ENCODE results near the gene KDM3A.
A peak's percentile ranks its signal among the peaks of the same experiment; 100 is the strongest.

KDM3A gene

GRCh38 chr2:86440631-86441391 lies at the start of gene KDM3A:
Gene KDM3A (plus strand): TSS chr2:86441371. CDS start chr2:86442048, 677 bp downstream.
- Histone ChIP-seq H3K9ac (ENCODE audit: low read depth in 1 of 2, low read length in 2 of 2) (peak within 1 kb of the TSS; percentile 84 to 92), H3K27me3 (ENCODE audit: control insufficient read depth in 1 of 2, insufficient read depth in 2 of 2, low read length in 2 of 2) (no peaks in the 10 kb centered on the region), H3K36me3 (ENCODE audit: control insufficient read depth in 1 of 2, insufficient read depth in 2 of 2, low read length in 2 of 2) (peaks cover 0 to 10% of the 10 kb centered on the region in 2 donors), H3K27ac (ENCODE audit: low read depth, low read length) (peak within 1 kb of the TSS; percentile 98), H3K4me1 (ENCODE audit: control insufficient read depth in 1 of 2, insufficient read depth in 2 of 2, low read length in 2 of 2) (peaks cover 23 to 26% of the 10 kb centered on the region in 2 donors), H3K9me3 (ENCODE audit: control insufficient read depth in 1 of 2, low read length in 2 of 2) (peaks cover 8 to 11% of the 10 kb centered on the region in 2 donors), H3K4me3 (ENCODE audit: low read depth in 1 of 2, low read length in 2 of 2) (peak within 1 kb of the TSS; percentile 87 to 91)

- Histone ChIP-seq H3K4me3 (ENCODE audit: low read depth in 1 of 2, low read length in 2 of 2) (no peak overlapping the region), H3K36me3 (ENCODE audit: control insufficient read depth in 1 of 2, insufficient read depth in 2 of 2, low read length in 2 of 2) (no peaks in the 10 kb centered on the region), H3K27me3 (ENCODE audit: control insufficient read depth in 1 of 2, insufficient read depth in 2 of 2, low read length in 2 of 2) (no peaks in the 10 kb centered on the region), H3K9me3 (ENCODE audit: control insufficient read depth in 1 of 2, low read length in 2 of 2) (no peaks in the 10 kb centered on the region), H3K4me1 (ENCODE audit: control insufficient read depth in 1 of 2, insufficient read depth in 2 of 2, low read length in 2 of 2) (peaks cover 18 to 19% of the 10 kb centered on the region in 2 donors), H3K27ac (ENCODE audit: low read depth, low read length) (no peak overlapping the region), H3K9ac (ENCODE audit: low read depth in 1 of 2, low read length in 2 of 2) (no peak overlapping the region)
These were observed 48.2 kb upstream of the KDM3A start for GRCh38 chr2:86392873-86393518.

- no peaks in the 10 kb centered on the region for H3K27me3 ChIP-seq (ENCODE audit: control insufficient read depth in 1 of 2, insufficient read depth in 2 of 2, low read length in 2 of 2)
- H3K4me3 ChIP-seq (ENCODE audit: low read depth in 1 of 2, low read length in 2 of 2): peak overlapping the region; percentile 1 to 50
- no peaks in the 10 kb centered on the region for H3K9me3 ChIP-seq (ENCODE audit: control insufficient read depth in 1 of 2, low read length in 2 of 2)
- no peak overlapping the region for H3K27ac ChIP-seq (ENCODE audit: low read depth, low read length)
- H3K4me1 ChIP-seq (ENCODE audit: control insufficient read depth in 1 of 2, insufficient read depth in 2 of 2, low read length in 2 of 2): peaks cover 18 to 19% of the 10 kb centered on the region in 2 donors
- H3K9ac ChIP-seq (ENCODE audit: low read depth in 1 of 2, low read length in 2 of 2): no peak overlapping the region
- no peaks in the 10 kb centered on the region for H3K36me3 ChIP-seq (ENCODE audit: control insufficient read depth in 1 of 2, insufficient read depth in 2 of 2, low read length in 2 of 2)
These were observed 47.4 kb upstream of the KDM3A start for GRCh38 chr2:86393521-86394491.

- peaks cover 18 to 19% of the 10 kb centered on the region in 2 donors for H3K4me1 ChIP-seq (ENCODE audit: control insufficient read depth in 1 of 2, insufficient read depth in 2 of 2, low read length in 2 of 2)
- no peaks in the 10 kb centered on the region for H3K36me3 ChIP-seq (ENCODE audit: control insufficient read depth in 1 of 2, insufficient read depth in 2 of 2, low read length in 2 of 2)
- no peak overlapping the region for H3K9ac ChIP-seq (ENCODE audit: low read depth in 1 of 2, low read length in 2 of 2)
- no peaks in the 10 kb centered on the region for H3K27me3 ChIP-seq (ENCODE audit: control insufficient read depth in 1 of 2, insufficient read depth in 2 of 2, low read length in 2 of 2)
- H3K9me3 ChIP-seq (ENCODE audit: control insufficient read depth in 1 of 2, low read length in 2 of 2): no peaks in the 10 kb centered on the region
- H3K4me3 ChIP-seq (ENCODE audit: low read depth in 1 of 2, low read length in 2 of 2): peak overlapping the region in 1 of 2 donors; percentile 40
- no peak overlapping the region for H3K27ac ChIP-seq (ENCODE audit: low read depth, low read length)
These were observed 44.8 kb upstream of the KDM3A start for GRCh38 chr2:86396291-86396785.

GRCh38 chr2:86397986-86398385 lies 43.2 kb upstream of the KDM3A start:
- Histone ChIP-seq H3K36me3 (ENCODE audit: control insufficient read depth in 1 of 2, insufficient read depth in 2 of 2, low read length in 2 of 2) (no peaks in the 10 kb centered on the region), H3K9ac (ENCODE audit: low read depth in 1 of 2, low read length in 2 of 2) (no peak overlapping the region), H3K27me3 (ENCODE audit: control insufficient read depth in 1 of 2, insufficient read depth in 2 of 2, low read length in 2 of 2) (no peaks in the 10 kb centered on the region), H3K9me3 (ENCODE audit: control insufficient read depth in 1 of 2, low read length in 2 of 2) (no peaks in the 10 kb centered on the region), H3K4me1 (ENCODE audit: control insufficient read depth in 1 of 2, insufficient read depth in 2 of 2, low read length in 2 of 2) (peaks cover 14% of the 10 kb centered on the region in 2 donors), H3K4me3 (ENCODE audit: low read depth in 1 of 2, low read length in 2 of 2) (no peak overlapping the region), H3K27ac (ENCODE audit: low read depth, low read length) (no peak overlapping the region)

GRCh38 chr2:86398500-86399474 lies 42.4 kb upstream of the KDM3A start:
- H3K27me3 ChIP-seq (ENCODE audit: control insufficient read depth in 1 of 2, insufficient read depth in 2 of 2, low read length in 2 of 2): no peaks in the 10 kb centered on the region
- H3K9ac ChIP-seq (ENCODE audit: low read depth in 1 of 2, low read length in 2 of 2): no peak overlapping the region
- no peak overlapping the region for H3K4me3 ChIP-seq (ENCODE audit: low read depth in 1 of 2, low read length in 2 of 2)
- H3K4me1 ChIP-seq (ENCODE audit: control insufficient read depth in 1 of 2, insufficient read depth in 2 of 2, low read length in 2 of 2): peaks cover 6% of the 10 kb centered on the region in 2 donors
- no peaks in the 10 kb centered on the region for H3K9me3 ChIP-seq (ENCODE audit: control insufficient read depth in 1 of 2, low read length in 2 of 2)
- H3K27ac ChIP-seq (ENCODE audit: low read depth, low read length): no peak overlapping the region
- H3K36me3 ChIP-seq (ENCODE audit: control insufficient read depth in 1 of 2, insufficient read depth in 2 of 2, low read length in 2 of 2): no peaks in the 10 kb centered on the region

GRCh38 chr2:86400321-86400720 lies 40.9 kb upstream of the KDM3A start:
- H3K27me3 ChIP-seq (ENCODE audit: control insufficient read depth in 1 of 2, insufficient read depth in 2 of 2, low read length in 2 of 2): no peaks in the 10 kb centered on the region
- no peaks in the 10 kb centered on the region for H3K4me1 ChIP-seq (ENCODE audit: control insufficient read depth in 1 of 2, insufficient read depth in 2 of 2, low read length in 2 of 2)
- H3K36me3 ChIP-seq (ENCODE audit: control insufficient read depth in 1 of 2, insufficient read depth in 2 of 2, low read length in 2 of 2): no peaks in the 10 kb centered on the region
- H3K9ac ChIP-seq (ENCODE audit: low read depth in 1 of 2, low read length in 2 of 2): no peak overlapping the region
- no peak overlapping the region for H3K4me3 ChIP-seq (ENCODE audit: low read depth in 1 of 2, low read length in 2 of 2)
- H3K27ac ChIP-seq (ENCODE audit: low read depth, low read length): no peak overlapping the region
- H3K9me3 ChIP-seq (ENCODE audit: control insufficient read depth in 1 of 2, low read length in 2 of 2): no peaks in the 10 kb centered on the region

GRCh38 chr2:86410581-86410980 lies 30.6 kb upstream of the KDM3A start:
- Histone ChIP-seq H3K9ac (ENCODE audit: low read depth in 1 of 2, low read length in 2 of 2) (no peak overlapping the region), H3K4me1 (ENCODE audit: control insufficient read depth in 1 of 2, insufficient read depth in 2 of 2, low read length in 2 of 2) (no peaks in the 10 kb centered on the region), H3K4me3 (ENCODE audit: low read depth in 1 of 2, low read length in 2 of 2) (no peak overlapping the region), H3K36me3 (ENCODE audit: control insufficient read depth in 1 of 2, insufficient read depth in 2 of 2, low read length in 2 of 2) (no peaks in the 10 kb centered on the region), H3K27me3 (ENCODE audit: control insufficient read depth in 1 of 2, insufficient read depth in 2 of 2, low read length in 2 of 2) (no peaks in the 10 kb centered on the region), H3K27ac (ENCODE audit: low read depth, low read length) (no peak overlapping the region), H3K9me3 (ENCODE audit: control insufficient read depth in 1 of 2, low read length in 2 of 2) (no peaks in the 10 kb centered on the region)

- Histone ChIP-seq H3K36me3 (ENCODE audit: control insufficient read depth in 1 of 2, insufficient read depth in 2 of 2, low read length in 2 of 2) (no peaks in the 10 kb centered on the region), H3K4me3 (ENCODE audit: low read depth in 1 of 2, low read length in 2 of 2) (no peak overlapping the region), H3K4me1 (ENCODE audit: control insufficient read depth in 1 of 2, insufficient read depth in 2 of 2, low read length in 2 of 2) (no peaks in the 10 kb centered on the region), H3K9me3 (ENCODE audit: control insufficient read depth in 1 of 2, low read length in 2 of 2) (no peaks in the 10 kb centered on the region), H3K27ac (ENCODE audit: low read depth, low read length) (no peak overlapping the region), H3K9ac (ENCODE audit: low read depth in 1 of 2, low read length in 2 of 2) (no peak overlapping the region), H3K27me3 (ENCODE audit: control insufficient read depth in 1 of 2, insufficient read depth in 2 of 2, low read length in 2 of 2) (no peaks in the 10 kb centered on the region)
These were observed 29.8 kb upstream of the KDM3A start for GRCh38 chr2:86411396-86411795.
